Trophoblast cell (in vitro differentiated cells and primary cell): ENCODE results near the gene NOL3.
A peak's percentile ranks its signal among the peaks of the same experiment; 100 is the strongest.

Experiments
- DNase-seq, 2 donors: peaks; one replicate each; pipeline ENCODE4 v3.0.0-alpha.2; 2016
- H2AFZ ChIP-seq: 2 replicates; pipeline ENCODE4 v1.6.1; 2013; ENCODE audit warnings: low read length, moderate library complexity, mild to moderate bottlenecking; ENCODE audit not compliant: insufficient read depth, poor library complexity
- H2AK5ac ChIP-seq: 2 replicates; pipeline ENCODE4 v1.6.1; 2013; ENCODE audit warnings: mild to moderate bottlenecking, low read length
- H2BK120ac ChIP-seq: 2 replicates; pipeline ENCODE4 v1.6.1; 2013; ENCODE audit warnings: low read length, mild to moderate bottlenecking, moderate library complexity; ENCODE audit not compliant: insufficient read depth, poor library complexity
- H2BK12ac ChIP-seq: 2 replicates; pipeline ENCODE4 v1.6.1; 2013; ENCODE audit warnings: mild to moderate bottlenecking, low read length, moderate library complexity
- H2BK5ac ChIP-seq: 2 replicates; pipeline ENCODE4 v1.6.1; 2013; ENCODE audit warnings: low read length, low read depth, moderate library complexity, mild to moderate bottlenecking; ENCODE audit not compliant: poor library complexity
- H3K14ac ChIP-seq: 2 replicates; pipeline ENCODE4 v1.6.1; 2013; ENCODE audit warnings: mild to moderate bottlenecking, low read length
- H3K18ac ChIP-seq: 2 replicates; pipeline ENCODE4 v1.6.1; 2013; ENCODE audit warnings: mild to moderate bottlenecking, low read length
- H3K23ac ChIP-seq: 2 replicates; pipeline ENCODE4 v1.6.1; 2013; ENCODE audit warnings: low read length
- H3K27ac ChIP-seq: 2 replicates; pipeline ENCODE4 v1.5.1; 2013; ENCODE audit warnings: low read depth, mild to moderate bottlenecking, inconsistent platforms, low read length, moderate library complexity
- H3K27me3 ChIP-seq: 2 replicates; pipeline ENCODE4 v1.6.1; 2013; ENCODE audit warnings: inconsistent platforms, mild to moderate bottlenecking, low read length, moderate library complexity; ENCODE audit not compliant: insufficient read depth
- H3K36me3 ChIP-seq, 2 experiments: 1 replicate in 1 of 2; 2 replicates in 1 of 2; pipeline ENCODE4 v1.6.1; 2013; ENCODE audit warnings: low read length in 2 of 2, mild to moderate bottlenecking in 2 of 2, moderate library complexity in 1 of 2; ENCODE audit not compliant: insufficient read depth in 2 of 2, control insufficient read depth in 1 of 2
- H3K4ac ChIP-seq: 2 replicates; pipeline ENCODE4 v1.6.1; 2013; ENCODE audit warnings: low read depth, mild to moderate bottlenecking, low read length, moderate library complexity
- H3K4me1 ChIP-seq, 2 experiments: 1 replicate in 1 of 2; 2 replicates in 1 of 2; pipeline ENCODE4 v1.6.1; 2013; ENCODE audit warnings: low read length in 2 of 2, mild to moderate bottlenecking in 2 of 2, moderate library complexity in 1 of 2; ENCODE audit not compliant: insufficient read depth in 2 of 2, control insufficient read depth in 1 of 2
- H3K4me2 ChIP-seq: 2 replicates; pipeline ENCODE4 v1.6.1; 2013; ENCODE audit warnings: inconsistent platforms, mild to moderate bottlenecking, low read length, moderate library complexity
- H3K4me3 ChIP-seq: 2 replicates; pipeline ENCODE4 v1.5.1; 2013; ENCODE audit warnings: mild to moderate bottlenecking, low read depth, low read length, inconsistent platforms
- H3K79me1 ChIP-seq: one replicate; pipeline ENCODE4 v1.6.1; 2013; ENCODE audit warnings: low read length
- H3K79me2 ChIP-seq: 2 replicates; pipeline ENCODE4 v1.6.1; 2013; ENCODE audit warnings: low read length, mild to moderate bottlenecking; ENCODE audit not compliant: control insufficient read depth, insufficient read depth, poor library complexity
- H3K9ac ChIP-seq: 2 replicates; pipeline ENCODE4 v1.6.1; 2013; ENCODE audit warnings: mild to moderate bottlenecking, low read length
- H3K9me3 ChIP-seq: 2 replicates; pipeline ENCODE4 v1.6.1; 2013; ENCODE audit warnings: low read depth, mild to moderate bottlenecking, control low read depth, inconsistent platforms, low read length; ENCODE audit not compliant: insufficient read depth
- H4K12ac ChIP-seq: 2 replicates; pipeline ENCODE4 v1.6.1; 2013; ENCODE audit warnings: low read depth, mild to moderate bottlenecking, low read length, moderate library complexity
- H4K8ac ChIP-seq: 2 replicates; pipeline ENCODE4 v1.6.1; 2013; ENCODE audit warnings: low read depth, mild to moderate bottlenecking, low read length, moderate library complexity
- H4K91ac ChIP-seq: one replicate; pipeline ENCODE4 v1.6.1; 2013; ENCODE audit warnings: low read depth, mild to moderate bottlenecking, low read length, moderate library complexity
- WGBS: extraction: QIAGEN DNeasy Blood & Tissue Kit; methylation state at CpG from one replicate; pipeline ENCODE4 v1.1.7; 2013; ENCODE audit warnings: missing lambda C conversion rate; ENCODE audit not compliant: insufficient read length, insufficient coverage; ENCODE audit errors: extremely low coverage; 5-methylcytosine and 5-hydroxymethylcytosine counted together

NOL3 gene

DNA sequence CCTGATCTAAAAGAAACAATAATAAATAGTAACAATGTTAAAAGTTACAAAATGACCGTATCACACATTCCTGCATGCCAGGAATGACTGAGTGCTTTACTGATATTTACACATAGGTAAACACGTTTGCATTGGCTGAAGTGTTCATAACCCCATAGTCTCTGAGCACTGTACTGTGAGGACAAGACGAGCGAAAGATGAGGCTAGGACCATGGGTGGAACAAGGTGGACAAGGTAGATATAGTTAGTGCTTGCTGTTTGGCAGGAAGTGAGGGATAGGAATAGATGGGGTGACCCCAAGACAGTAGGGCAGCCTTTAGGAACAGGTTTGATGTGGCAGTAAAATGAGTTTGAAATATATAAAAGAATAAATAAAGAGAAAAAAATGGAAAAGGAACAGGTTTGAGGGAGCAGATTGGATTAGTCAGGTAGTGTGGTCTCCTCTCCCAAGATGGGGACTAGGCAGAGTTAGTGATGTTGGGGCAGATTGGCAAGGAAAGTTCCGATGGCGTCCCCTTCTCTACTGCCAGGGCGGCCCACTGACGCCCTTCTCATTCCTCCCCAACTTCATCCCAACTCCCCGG is 21.2 kb downstream of the NOL3 start:
- H4K8ac ChIP-seq = peak overlapping the region; percentile 45
- WGBS = no CpG with 5 or more reads among the region's 9 CpGs
- H2BK12ac ChIP-seq = no peak overlapping the region
- no peak overlapping the region for H3K18ac ChIP-seq
- no peak overlapping the region for H4K12ac ChIP-seq
- no peaks in the 10 kb centered on the region for H3K9me3 ChIP-seq
- H3K27ac ChIP-seq = no peak overlapping the region
- H3K4ac ChIP-seq = no peak overlapping the region
- no peak overlapping the region for H3K4me3 ChIP-seq
- no peak overlapping the region for H3K23ac ChIP-seq
- H2AFZ ChIP-seq = no peak overlapping the region
- H2BK120ac ChIP-seq = no peak overlapping the region
- H3K36me3 ChIP-seq = peaks cover 30 to 33% of the 10 kb centered on the region in 2 experiments
- no peaks in the 10 kb centered on the region for H3K27me3 ChIP-seq
- DNase-seq = peak in 1 of 2 donors; percentile 81
- peaks cover 12% of the 10 kb centered on the region for H3K79me2 ChIP-seq
- H2AK5ac ChIP-seq = no peak overlapping the region
- H3K9ac ChIP-seq = no peak overlapping the region
- peak overlapping the region; percentile 58 for H3K4me2 ChIP-seq
- H3K79me1 ChIP-seq = peaks cover 10% of the 10 kb centered on the region
- H2BK5ac ChIP-seq = no peak overlapping the region
- H3K14ac ChIP-seq = no peak overlapping the region
- peaks cover 21 to 23% of the 10 kb centered on the region in 2 experiments for H3K4me1 ChIP-seq
- H4K91ac ChIP-seq = no peak overlapping the region

DNA sequence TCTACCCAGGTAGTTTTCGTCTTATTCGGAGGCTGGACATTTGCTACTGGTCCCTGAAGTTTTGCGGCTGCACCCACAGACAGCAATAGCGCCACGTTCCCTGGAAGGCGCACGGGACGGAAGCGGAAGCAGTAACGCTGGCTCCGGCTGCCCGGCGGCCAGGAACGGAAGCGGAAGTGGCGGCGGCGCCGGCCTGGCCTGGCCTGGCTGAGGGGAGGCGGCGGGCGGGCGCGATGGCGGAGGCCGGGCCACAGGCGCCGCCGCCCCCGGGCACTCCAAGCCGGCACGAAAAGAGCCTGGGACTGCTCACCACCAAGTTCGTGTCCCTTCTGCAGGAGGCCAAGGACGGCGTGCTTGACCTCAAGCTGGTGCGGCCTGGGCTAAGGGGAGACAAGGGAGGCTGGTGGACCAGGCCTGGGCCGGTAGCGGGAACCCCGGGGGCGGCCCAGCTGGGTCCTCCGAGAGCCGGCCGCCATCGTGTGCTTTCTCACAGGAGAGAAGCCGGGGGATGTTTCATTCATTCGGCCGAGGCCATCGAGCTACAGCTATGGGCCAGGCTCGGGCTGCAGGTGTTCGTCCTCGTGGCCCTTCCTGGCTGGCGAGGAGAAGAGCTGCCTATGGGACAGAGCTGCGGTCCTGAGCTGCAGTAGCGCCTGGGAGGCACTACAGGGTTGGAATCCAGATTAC is 21.8 kb downstream of the NOL3 start, which contains the start of gene E2F4:
Gene E2F4 (plus strand): TSS at position 161 of the 687 bp plus-strand sequence. CDS start 73 bp downstream, at position 234.
- H3K18ac ChIP-seq = peak within 1 kb of the TSS; percentile 94
- peak within 1 kb of the TSS; percentile 92 for H3K14ac ChIP-seq
- H4K8ac ChIP-seq = peak within 1 kb of the TSS; percentile 96

DNA sequence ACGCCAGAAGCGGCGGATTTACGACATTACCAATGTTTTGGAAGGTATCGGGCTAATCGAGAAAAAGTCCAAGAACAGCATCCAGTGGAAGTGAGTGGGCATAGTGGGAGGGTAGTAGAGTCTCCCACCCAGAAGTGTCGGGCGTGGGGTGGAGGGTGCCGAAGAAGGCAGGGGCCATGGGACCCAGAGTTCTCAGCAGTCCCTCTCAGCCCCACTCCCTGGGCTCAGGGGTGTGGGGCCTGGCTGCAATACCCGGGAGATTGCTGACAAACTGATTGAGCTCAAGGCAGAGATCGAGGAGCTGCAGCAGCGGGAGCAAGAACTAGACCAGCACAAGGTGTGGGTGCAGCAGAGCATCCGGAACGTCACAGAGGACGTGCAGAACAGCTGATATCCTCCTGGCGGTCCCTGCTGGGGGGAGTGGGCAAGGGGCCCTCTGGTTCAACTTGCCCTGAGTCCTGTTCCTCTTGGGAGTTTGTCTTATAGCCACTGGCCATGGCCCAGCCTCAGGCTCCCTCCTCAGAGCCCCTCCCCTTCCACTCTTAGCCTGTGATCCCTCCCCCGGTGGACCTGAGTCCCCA is 22.5 kb downstream of the NOL3 start:
- H3K27ac ChIP-seq = no peak overlapping the region
- no peak overlapping the region for H2BK5ac ChIP-seq
- H3K79me1 ChIP-seq = peaks cover 7% of the 10 kb centered on the region
- DNase-seq = no peak
- H3K4me3 ChIP-seq = peak overlapping the region; percentile 98
- H3K18ac ChIP-seq = peak overlapping the region; percentile 94
- peak overlapping the region; percentile 98 for H2AK5ac ChIP-seq
- peaks cover 13 to 18% of the 10 kb centered on the region in 2 experiments for H3K4me1 ChIP-seq
- H4K12ac ChIP-seq = peak overlapping the region; percentile 97
- H3K4me2 ChIP-seq = peak overlapping the region; percentile 79
- H3K4ac ChIP-seq = peak overlapping the region; percentile 99
- H4K8ac ChIP-seq = peak overlapping the region; percentile 96
- H3K36me3 ChIP-seq = peaks cover 44 to 46% of the 10 kb centered on the region in 2 experiments
- peak overlapping the region; percentile 81 for H2BK120ac ChIP-seq
- H3K23ac ChIP-seq = no peak overlapping the region
- H3K9me3 ChIP-seq = no peaks in the 10 kb centered on the region
- H4K91ac ChIP-seq = peak overlapping the region; percentile 87
- no peaks in the 10 kb centered on the region for H3K27me3 ChIP-seq
- WGBS = no CpG with 5 or more reads among the region's 17 CpGs
- no peak overlapping the region for H2AFZ ChIP-seq
- H2BK12ac ChIP-seq = no peak overlapping the region
- peaks cover 10% of the 10 kb centered on the region for H3K79me2 ChIP-seq
- peak overlapping the region; percentile 98 for H3K9ac ChIP-seq
- H3K14ac ChIP-seq = peak overlapping the region; percentile 92

More for the DNA sequence above, 21.8 kb downstream of the NOL3 start, which contains the start of gene E2F4:
- Histone ChIP-seq H2BK12ac (peak within 1 kb of the TSS; percentile 59), H4K12ac (peak within 1 kb of the TSS; percentile 97), H2BK5ac (peak within 1 kb of the TSS; percentile 80), H3K79me2 (peaks cover 11% of the 10 kb centered on the region), H2BK120ac (peak within 1 kb of the TSS; percentile 81), H3K4me1 (peaks cover 16 to 18% of the 10 kb centered on the region in 2 experiments), H3K4ac (peak within 1 kb of the TSS; percentile 99), H3K79me1 (peaks cover 9% of the 10 kb centered on the region), H3K23ac (no peak within 1 kb of the TSS), H3K4me2 (peak within 1 kb of the TSS; percentile 79), H3K4me3 (peak within 1 kb of the TSS; percentile 98), H3K27me3 (no peaks in the 10 kb centered on the region), H3K27ac (peak within 1 kb of the TSS; percentile 48), H3K9me3 (no peaks in the 10 kb centered on the region), H2AK5ac (peak within 1 kb of the TSS; percentile 98), H3K9ac (peak within 1 kb of the TSS; percentile 98), H2AFZ (peak within 1 kb of the TSS; percentile 72), H4K91ac (peak within 1 kb of the TSS; percentile 87), H3K36me3 (peaks cover 36 to 38% of the 10 kb centered on the region in 2 experiments)
- no CpG with 5 or more reads among the region's 54 CpGs for WGBS
- peak; percentile 85 to 93 for DNase-seq

DNA sequence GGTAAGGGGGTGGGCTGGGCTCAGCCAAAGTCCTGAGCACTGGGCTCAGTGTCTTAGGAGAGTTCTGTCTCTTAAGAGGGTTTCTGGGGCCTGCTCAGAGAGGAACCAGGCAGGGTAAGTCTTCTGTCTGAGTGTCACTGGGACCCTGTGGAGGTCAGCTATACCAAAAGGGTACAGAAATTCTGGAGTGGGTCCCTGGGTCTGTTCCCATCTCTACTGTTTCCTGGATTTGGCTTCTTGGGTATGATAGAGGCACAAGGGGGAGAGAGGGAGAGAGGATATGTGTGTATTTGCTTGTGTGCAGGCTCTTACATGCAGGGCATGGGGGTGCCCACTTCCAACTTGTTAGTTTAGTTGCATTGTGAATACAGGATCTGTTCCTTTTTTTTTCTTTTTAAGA is 23.2 kb downstream of the NOL3 start:
- H3K36me3 ChIP-seq = peaks cover 50 to 52% of the 10 kb centered on the region in 2 experiments
- H4K12ac ChIP-seq = no peak overlapping the region
- H3K27me3 ChIP-seq = no peaks in the 10 kb centered on the region
- H2BK12ac ChIP-seq = no peak overlapping the region
- peaks cover 10% of the 10 kb centered on the region for H3K79me2 ChIP-seq
- no peak overlapping the region for H2BK120ac ChIP-seq
- H2AFZ ChIP-seq = no peak overlapping the region
- no peak overlapping the region for H3K4me3 ChIP-seq
- H3K18ac ChIP-seq = no peak overlapping the region
- peaks cover 10% of the 10 kb centered on the region for H3K79me1 ChIP-seq
- DNase-seq = no peak
- no peak overlapping the region for H4K8ac ChIP-seq
- peak overlapping the region; percentile 99 for H3K4ac ChIP-seq
- no peak overlapping the region for H4K91ac ChIP-seq
- H2AK5ac ChIP-seq = no peak overlapping the region
- H3K23ac ChIP-seq = no peak overlapping the region
- peaks cover 13 to 23% of the 10 kb centered on the region in 2 experiments for H3K4me1 ChIP-seq
- no peak overlapping the region for H3K9ac ChIP-seq
- H2BK5ac ChIP-seq = no peak overlapping the region
- H3K27ac ChIP-seq = no peak overlapping the region
- no peaks in the 10 kb centered on the region for H3K9me3 ChIP-seq
- no peak overlapping the region for H3K14ac ChIP-seq
- peak overlapping the region; percentile 79 for H3K4me2 ChIP-seq
